SKM-1 treated with dmso at 0.1 percent for 144 hours (cell line): ENCODE results near the gene PAOX.

ENCODE experiments used
- DNase-seq: peaks from one replicate; lab custom pipeline; 2025; ENCODE audit not compliant: unreplicated experiment; lab: John Stamatoyannopoulos, UW

Gene PAOX

DNA sequence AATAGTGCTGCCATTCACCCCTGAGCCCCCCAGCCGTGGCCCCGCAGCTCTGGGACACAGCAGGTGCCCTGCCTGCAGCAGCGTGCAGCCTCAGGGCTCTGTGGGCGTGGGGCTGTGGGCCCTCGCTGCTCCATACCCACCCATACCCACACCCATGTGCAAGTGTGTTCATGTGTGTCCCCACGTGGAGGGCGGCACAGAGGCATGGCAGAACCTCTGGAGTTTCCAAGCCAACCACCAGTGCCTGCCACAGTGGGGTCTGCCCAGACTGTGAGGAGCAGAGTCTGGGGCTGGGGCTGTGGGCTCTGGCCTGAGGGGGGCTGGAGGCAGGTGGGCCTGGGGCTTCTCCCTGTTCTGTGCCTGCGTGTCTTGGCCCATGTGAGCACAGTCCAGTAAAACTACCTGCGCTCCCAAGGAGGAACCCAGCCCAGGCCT is 29.5 kb upstream of the PAOX start:
- DNase-seq = no peak

DNA sequence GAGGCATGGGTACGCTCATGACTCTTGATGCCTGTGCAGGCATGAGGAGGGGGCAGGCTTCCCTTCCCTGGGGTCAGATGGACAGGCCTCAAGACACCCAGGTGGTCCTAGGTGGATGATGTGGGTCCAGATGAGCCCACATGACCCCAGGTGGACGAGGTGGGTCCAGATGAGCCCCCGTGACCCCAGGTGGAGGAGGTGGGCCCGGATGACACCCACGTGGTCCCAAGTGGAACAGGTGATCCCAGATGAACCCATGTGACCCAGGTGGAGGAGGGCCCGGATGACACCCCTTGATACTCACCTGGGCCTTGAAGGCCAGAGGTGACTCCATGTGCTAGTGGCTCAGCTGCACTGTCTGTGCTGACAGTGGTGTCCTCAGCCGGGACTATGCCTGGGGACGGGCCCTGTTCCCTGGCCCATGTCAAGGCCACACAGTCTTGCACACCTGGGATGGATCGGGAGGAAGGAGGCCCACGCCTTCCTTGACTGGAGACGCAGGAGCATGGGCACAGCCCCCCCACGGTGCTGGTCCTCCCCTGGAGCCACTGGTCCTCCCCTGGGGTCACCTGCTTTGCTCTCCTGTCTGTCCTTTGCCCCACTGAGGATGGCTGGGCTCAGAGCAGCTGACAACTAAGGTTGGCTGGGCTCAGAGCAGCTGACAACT is 28.6 kb upstream of the PAOX start:
- no peak for DNase-seq

DNA sequence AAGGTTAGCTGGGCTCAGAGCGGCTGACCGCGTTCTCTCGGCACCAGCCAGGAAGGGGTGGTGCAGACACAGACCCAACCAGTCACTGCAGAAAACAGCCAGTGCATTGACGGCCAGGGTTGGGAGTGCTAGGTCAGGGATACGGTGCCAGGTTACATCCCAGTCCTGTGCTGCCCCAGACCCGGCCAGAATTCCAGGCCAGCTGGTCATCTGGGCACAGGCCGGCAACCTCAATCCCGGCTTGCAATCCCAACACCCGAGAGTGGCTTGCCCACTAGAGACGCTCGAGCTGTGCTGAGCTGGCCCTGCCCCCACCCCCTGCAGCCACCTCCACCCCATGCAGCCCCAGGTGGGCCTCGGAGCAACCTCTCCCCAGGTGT is 28.1 kb upstream of the PAOX start:
- DNase-seq = no peak

DNA sequence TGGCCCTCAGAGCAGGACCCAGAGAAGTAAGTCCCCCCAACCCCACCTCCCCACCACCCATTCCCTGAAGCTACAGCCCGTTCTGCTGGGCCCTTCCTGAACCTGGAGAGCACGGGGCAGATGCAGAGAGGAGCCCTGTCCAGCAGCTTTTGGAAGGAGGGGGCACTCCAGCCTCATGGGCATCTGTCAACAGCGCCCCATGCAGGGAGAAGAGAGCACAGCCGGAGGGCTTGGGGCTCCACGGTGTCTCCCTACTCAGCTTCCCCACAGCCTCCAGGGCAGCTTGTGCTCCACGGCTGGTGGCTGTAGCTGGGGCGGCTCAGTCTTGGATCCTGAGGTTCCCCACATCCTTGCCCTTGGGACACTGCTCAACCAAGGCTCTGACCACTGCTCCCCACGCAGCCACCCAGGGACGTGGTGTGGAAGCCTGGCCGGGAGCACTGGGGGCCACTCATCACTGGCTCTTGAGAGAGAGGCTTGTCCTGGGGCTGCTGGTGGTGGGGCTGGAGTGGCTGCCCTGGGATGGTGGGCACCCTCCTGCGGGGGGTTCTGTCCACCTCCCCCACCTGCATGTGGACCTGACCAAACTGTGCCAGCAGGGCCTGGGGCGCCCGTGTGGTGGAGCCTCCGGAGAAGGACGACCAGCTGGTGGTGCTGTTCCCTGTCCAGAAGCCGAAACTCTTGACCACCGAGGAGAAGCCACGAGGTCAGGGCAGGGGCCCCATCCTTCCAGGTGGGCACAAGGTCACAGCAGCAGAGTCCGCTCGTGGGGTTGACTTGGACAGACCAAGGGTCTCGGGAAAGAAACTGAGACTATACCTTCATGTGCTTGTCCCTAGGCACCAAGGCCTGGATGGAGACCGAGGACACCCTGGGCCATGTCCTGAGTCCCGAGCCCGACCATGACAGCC is 27.4 kb upstream of the PAOX start:
- DNase-seq = no peak

DNA sequence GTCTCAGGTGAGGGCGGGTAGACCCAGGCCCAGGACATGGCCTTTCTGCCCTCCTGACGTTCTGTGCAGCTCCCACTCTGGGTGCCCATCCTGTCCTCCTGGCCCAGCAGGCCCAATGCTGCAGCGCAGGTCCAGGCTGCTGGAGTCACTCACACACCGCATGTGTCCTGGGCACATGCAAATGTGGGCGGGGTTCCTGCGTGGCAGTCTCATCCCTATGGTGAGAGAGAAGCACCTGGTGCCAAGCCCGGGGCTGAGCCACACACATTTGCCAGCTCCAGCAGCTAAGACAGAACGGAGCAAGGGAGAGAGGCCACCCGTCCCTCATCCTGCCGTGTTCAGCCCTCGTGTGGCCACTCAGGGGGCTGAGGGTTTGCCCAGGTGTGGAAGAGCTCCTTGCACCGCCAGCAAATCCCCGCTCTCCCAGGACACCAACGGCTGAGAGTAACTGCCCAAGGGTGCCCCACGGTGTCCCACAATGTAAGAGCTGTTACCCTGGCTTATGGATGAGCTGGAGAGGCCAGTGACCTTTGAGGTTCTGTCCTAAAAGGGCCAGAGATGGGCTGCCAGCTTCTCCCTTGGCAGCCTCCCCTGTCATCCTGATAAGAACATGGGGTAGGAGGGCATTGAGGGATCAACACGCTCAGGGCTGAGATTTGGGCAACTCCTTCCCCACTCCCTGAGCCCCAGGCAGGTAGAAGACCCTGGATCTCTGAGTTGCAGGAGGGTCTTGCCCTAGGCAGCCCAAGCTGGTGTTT is 25.7 kb upstream of the PAOX start:
- DNase-seq = no peak

DNA sequence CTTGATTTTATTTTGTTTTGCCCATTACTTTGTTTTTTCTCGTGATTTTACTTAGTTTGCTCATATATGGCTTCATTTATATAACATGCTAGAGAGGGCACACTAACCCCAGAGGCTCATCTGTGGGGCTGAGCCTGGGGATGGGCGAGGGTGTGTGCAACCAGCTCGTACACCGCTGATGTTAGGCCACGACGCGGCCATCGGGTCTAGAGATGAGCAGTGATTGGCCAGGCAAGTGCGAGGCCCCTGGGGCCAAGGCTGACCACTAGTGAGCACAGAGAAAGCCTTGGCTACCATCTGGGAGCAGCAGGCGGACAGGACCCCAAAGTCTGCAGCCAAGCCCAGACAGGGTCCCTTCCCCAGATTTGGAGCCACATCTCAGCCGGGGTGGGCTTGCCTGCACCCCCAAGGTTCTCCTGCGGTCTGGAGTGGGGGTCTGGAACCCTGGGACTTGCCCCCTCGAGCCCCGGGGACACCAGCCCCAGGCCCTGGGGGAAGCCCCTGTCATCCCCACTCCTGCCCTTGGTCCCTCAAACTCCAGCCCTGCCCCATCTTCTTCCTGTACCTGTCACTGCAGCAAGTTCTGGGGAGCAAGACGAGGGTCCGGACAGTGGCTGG is 25.0 kb upstream of the PAOX start:
- DNase-seq = no peak

DNA sequence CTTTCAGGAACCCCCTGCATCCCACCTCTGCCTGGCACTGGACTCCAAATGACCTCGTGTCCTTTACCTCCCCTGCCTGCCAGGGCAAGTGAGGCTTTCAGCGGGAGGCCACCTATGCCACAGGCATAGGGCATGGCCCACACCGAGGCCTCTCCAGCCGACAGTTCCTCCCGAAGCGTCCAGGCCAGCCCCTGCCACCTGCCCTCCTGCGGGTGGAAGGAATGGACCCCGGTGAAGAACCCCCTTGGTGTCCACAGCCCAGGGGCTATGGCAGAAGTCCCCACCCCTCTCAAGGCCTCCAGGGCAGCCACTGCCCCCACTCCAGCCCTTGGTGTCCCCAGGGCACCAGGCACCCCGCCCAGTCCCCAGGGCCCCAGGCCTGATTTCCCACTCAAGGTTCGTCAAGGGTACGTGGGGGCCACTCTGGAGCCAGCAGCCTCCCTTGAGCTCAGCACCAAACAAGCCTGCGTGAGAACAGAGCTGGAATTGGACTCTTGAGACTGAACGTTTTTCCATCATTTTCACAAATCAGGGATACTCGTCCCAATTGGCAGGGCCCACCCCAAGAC is 24.3 kb upstream of the PAOX start:
- no peak for DNase-seq

DNA sequence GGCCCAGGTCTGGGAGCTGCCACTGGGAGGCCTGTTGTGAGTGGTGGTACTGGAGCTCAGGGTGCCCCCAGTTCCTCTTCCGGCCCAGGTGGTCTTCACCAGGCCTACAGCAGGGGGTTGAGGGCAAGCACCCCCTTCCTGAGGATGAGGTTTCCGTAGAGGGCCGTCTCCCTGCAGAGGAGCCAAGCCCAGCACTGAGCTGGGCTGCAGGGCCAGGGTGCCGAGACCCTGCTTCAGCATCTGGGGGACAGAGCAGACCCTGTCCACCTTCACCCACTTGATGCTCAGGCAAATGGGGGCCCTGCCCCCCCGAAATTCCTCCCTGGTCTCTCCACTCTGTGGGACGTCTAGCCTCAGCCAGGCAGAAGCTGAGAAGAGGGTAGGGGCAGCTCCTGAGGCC is 23.8 kb upstream of the PAOX start:
- DNase-seq = no peak

DNA sequence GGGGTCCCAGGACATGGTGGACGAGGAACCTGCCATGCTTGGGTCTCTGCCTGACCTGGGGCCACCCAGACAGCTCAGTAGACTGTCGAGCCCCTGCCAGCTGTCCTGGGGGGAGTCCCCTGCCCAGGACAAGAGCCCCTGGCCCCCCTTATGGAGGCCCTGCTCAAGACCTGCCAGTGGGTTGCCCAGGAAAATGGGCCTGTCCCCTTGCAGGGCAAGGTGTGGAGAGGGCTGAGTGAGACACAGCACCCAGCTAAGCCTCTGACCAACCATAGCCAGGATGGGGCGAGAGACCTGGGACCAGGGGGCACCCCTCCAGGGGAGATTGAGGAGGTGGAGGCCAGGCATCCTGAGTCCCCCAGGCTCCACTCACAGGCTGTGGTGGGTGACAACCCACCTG is 23.1 kb upstream of the PAOX start:
- no peak for DNase-seq

DNA sequence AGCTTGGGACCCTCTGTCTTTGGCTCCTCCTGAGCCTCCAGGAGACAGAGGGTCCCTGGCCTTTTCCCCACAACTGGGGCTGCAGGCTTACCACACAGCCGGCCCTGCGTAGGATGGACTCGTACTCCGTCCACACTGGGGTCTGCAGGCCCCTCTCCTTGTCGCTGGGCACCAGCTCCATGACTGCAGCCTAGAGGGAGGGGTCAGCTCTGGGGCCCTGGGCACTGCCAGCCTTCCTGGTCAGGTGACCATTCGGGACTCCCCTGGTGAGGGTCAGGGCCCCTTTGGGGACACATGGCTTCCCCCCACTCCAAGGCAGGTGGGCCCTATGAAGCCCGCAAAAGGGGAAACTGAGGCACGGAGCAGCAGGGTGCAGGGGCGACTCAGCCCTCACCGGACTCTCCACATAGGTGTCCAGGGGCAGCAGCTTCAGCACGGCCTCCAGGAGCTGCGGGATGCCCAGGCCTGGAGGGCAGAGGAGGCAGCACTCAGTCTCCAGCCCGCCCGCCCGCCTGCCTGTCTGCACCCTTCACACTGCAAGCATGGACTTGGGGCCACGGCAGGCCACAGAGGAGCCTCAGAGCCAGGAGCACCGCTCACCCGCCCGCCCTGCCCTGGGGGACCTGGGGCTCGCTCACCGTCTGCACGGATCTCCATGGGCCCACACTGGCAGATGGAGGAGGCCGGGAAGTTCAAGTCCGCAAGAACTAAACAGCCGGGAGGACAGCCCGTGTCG is 22.3 kb upstream of the PAOX start:
- DNase-seq = no peak

DNA sequence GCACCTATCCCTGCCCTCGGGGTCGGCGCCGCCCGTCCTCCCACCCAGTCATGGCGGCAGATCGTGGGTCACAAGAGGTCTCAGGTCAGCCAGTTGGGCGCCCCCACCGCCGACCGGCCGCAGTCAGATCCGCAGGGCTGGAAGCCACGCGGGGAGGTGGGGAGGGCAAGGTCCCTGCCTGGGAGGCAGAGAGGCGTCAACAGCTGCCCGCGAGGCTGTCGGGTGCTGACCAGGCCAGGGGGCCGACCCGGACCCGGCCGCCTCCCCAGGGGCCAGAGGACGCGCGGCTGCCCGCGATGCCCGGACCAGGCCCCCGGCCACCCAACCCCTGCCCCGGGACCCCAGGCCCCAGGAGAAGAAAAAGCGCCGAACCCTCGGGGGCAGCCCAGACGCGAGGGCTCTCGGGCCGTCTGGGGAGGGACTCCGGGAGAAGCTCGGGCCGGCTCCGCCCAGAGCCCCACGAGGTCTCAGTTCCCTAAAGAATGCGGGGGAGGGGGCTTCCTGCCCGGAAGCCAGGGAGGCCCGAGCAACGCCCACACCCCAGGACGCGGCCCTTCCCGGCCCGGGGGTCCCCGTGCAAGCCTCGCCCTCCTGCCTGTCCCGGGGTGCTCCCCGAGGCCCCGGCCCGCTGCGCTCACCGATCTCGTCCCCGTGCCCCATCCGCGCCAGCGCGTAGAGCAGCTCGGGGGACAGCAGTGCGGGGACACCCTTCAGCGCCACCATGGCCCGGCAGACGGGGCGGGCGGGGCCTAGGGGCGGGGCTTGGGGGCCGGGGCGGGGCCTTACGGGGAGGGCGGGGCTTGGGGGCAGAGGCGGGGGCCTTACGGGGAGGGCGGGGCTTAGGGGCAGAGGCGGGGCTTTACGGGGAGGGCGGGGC is 21.5 kb upstream of the PAOX start, which contains the start of gene FUOM:
Gene FUOM, minus strand, starts transcription at position 735 of the 877 bp plus-strand sequence. Its CDS starts 12 bp downstream, at position 723.
- peak; percentile 74 for DNase-seq

DNA sequence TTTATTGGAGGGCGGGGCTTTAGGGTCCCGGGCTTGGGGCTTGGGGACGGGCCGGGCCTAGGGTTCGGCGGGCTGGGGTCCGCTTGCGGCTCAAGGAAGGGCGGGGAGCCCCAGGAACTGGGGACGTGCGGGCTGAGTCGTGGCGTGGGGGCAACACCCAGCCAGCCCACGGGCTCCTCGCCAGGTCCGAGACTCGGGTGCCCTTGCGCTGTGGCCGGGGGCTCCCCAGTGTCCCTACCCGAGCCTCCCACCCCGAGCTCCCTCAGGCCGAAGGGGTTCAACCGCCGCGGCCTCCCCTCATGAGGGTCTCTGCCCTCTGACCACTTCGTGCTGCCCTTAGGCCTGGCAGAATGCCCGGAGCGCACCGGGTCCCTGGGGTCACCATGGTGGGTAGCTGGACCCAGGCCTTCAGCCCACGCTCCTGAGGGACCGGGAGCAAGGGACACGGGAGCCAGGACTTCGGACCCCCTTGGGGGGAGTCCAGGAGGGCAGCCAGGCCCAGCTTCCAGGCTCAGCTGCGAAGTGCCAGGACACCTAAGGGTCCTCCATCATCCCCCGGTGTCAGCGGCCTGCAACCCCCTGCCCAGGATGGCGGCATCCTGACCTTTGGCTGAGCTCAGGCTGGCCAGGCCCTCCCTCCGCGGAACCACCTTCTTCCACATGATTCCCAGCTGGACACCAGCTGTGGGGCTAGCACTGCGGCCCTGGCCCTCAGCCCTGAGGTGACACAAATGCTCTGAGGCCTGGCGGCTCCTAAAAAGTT is 20.7 kb upstream of the PAOX start:
- no peak for DNase-seq

DNA sequence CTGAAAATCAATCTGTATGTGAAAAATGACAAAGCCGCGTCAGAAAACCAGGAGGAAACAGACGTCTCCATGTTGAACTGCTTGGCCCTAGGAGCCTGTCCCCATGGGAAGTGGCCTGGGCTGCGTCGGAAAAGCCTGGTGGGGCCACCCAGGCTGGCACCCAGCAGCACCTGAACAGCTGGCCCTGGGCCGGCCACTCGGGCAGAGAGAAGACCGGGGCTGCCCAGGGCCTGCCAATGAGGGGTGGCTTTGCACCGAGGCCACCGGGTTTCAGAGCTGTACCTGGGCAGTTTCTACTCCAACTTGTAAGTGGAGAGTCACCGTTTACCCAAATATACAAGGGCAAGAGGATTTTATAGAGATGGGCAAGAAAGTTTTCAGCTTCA is 20.1 kb upstream of the PAOX start:
- no peak for DNase-seq

DNA sequence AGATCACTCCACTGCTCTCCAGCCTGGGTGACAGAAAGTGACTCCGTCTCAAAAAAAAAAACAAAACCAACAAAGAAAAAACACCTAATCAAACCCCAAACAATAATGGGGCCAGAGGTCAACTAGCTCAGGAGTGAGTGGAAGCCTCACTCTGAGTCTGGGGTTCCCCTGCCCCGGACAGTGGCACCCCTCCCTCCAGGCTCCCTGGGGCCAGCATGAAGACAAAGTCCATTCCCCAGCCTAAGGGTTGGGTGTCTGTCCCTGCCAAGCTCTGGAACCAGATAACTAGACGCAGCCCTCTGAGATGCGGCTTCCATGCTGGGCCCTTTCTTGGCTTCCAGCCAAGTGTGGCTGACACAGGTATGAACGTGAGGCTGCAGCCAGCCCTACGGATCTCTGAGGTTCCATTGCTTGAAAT is 19.5 kb upstream of the PAOX start:
- DNase-seq = no peak

DNA sequence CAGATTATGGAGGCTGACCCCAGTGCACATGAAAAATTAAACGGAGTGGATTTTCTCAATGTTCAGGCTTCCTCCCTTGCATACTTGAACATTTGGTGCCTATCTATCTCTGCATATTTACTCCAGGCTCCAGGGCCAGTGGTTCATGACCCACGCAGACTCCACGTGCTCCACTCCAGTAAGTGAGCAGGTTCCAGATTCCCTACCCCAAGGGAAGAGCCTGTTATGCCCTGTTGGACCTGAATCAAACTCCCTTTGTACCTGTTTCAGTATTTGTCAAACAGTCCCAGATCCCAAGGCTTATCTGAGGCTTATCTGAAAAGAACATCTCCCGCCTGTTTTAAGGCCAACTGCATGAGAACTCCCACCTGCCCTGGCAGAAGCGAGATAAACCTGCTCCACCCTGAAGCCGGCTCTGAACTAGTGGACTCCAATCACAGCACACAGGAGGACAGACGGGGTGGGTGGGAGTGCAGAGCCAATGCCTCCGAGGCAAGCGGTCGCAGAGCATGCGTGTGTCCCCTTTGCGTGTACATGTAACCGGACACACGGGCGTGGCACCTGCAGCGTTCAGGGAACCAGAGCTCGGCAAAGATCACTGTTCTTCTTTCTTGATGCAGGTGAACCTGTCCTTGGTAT is 19.0 kb upstream of the PAOX start:
- DNase-seq = no peak

DNA sequence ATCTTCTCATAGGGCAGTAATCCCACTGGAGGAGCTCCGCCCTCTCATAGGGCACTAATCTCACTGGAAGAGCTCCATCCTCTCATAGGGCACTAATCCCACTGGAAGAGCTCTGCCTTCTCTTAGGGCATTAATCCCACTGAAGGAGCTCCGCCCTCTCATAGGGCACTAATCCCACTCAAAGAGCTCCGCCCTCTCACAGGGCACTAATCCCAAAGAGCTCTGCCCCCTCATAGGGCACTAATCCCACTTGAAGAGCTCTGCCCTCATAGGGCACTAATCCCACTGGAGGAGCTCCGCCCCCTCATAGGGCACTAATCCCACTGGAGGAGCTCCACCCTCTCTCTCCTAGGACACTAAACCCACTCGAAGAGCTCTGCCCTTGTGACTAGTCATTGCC is 17.8 kb upstream of the PAOX start:
- DNase-seq = no peak

DNA sequence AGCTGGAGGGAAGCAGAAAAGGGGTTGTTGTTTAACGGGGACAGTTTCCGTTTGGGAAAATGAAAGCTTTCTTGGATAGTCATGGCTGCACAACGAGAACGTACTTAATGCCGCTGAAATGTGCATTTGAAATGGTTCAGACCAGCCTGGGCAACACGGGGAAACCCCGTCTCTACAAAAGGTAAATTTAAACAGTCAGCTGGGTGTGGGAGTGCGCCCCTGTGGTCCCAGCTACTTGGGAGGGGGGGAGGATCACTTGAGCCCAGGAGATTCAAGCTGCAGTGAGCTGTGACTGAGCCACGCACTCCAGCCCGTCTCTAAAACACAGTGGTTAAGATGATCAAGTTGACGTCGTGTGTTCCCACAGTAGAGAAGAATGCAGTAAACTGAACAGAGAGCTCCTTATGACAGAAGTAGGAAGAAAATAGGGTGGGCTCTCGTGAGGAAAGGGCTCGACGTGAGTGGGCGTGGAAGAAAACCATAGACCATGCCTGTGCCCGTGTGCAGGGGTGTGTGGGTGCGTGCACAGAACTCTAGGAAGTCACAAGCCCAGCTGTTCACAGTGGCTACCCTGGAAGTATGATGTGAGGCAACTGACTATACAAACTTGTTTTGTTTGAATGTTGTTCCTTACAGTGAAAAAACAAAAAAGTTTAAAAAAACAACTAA is 17.2 kb upstream of the PAOX start:
- DNase-seq = no peak

DNA sequence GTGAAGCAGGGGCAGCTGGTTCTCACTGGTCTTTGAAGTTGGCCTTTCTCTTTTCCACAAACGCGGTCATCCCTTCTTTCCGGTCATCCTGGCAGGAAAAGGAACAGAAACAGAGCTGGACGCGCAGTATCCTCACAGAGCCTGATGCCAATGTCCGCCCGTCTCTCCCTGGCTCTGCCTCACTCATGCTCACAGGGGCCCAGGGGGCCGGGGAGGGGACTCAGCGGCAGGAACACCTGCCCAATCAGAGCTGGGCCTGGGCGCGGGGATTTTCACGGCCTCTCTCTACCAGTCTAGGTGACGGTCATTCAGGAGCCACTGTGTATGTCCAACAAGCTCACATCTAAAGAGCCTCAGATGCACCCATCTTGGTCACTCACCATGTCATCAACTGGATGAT is 16.2 kb upstream of the PAOX start:
- DNase-seq = no peak
